Ovary (tissue), 9 donors: ENCODE measurements around the gene MED8. TPM values are rescaled to one million over a fixed set of nuclear protein-coding genes. Genes with fewer than 3 reads are reported as not detected.
"Not testable (repeated sequence)": the region's sequence is repeated elsewhere in the genome, so short reads cannot be mapped to it uniquely, and the experiment has no call there.

Experiments
- DNase-seq, 5 donors: peaks; one replicate each; pipeline ENCODE4 v3.0.0-alpha.2; 2019 to 2020
- H3K27ac ChIP-seq, 2 donors: fragments of 200-600 bp; one replicate each; pipeline versions ENCODE4 v1.5.1 to v1.8.0; 2019 to 2022
- H3K27me3 ChIP-seq: fragments of 200-600 bp; one replicate; pipeline ENCODE4 v1.8.0; 2022
- H3K36me3 ChIP-seq: fragments of 200-600 bp; sonication (generic); one replicate; pipeline ENCODE4 v1.5.1; 2019
- H3K4me1 ChIP-seq: one replicate; pipeline ENCODE4 v1.8.1; 2013; ENCODE audit warnings: mild to moderate bottlenecking, moderate library complexity; ENCODE audit not compliant: insufficient read depth
- H3K4me3 ChIP-seq: fragments of 200-600 bp; sonication (generic); one replicate; pipeline ENCODE4 v1.5.1; 2017
- H3K9me3 ChIP-seq, 2 donors: fragments of 200-600 bp in 1 of 2; sonication (generic) in 1 of 2; one replicate each; pipeline versions ENCODE4 v1.5.1 to v1.8.1; 2013 to 2019; ENCODE audit warnings: mild to moderate bottlenecking in 1 of 2, moderate library complexity in 1 of 2
- EP300 ChIP-seq: sonication (generic); formaldehyde crosslinking; IDR thresholded peaks from one replicate; pipeline ENCODE4 v1.6.1; 2017; ENCODE audit warnings: antibody characterized with exemption
- POLR2A ChIP-seq: fragments of 450-650 bp; IDR thresholded peaks from one replicate; pipeline ENCODE4 v1.6.1; 2017; ENCODE audit warnings: antibody characterized with exemption, mild to moderate bottlenecking, moderate library complexity
- whole genome bisulfite sequencing, 3 donors: extraction: QIAGEN DNeasy Blood & Tissue Kit in 1 of 3; methylation state at CpG; one replicate each; pipeline versions ENCODE4 v1.1.5 to v1.1.7; 2013 to 2017; 5-methylcytosine and 5-hydroxymethylcytosine counted together
- intact Hi-C, 4 donors: fragments of 100-400 bp; cut with DNase I; formaldehyde crosslinking; loops; one replicate each; pipeline versions ENCODE4 v1.11.0 to v1.15.1; 2022 to 2023
- polyA plus RNA-seq, 2 donors: library from polyadenylated mRNA; stranded (reverse); fragments of 200-250 nt in 1 of 2; fragments of 350-450 nt in 1 of 2; fragmentation: Illumina TruSeq in 1 of 2; extraction: RNeasy Lipid Tissue Mini Kit (QIAGEN cat#74804) in 1 of 2; gene quantifications; one replicate each; pipeline ENCODE4 v1.2.3, GENCODE V29; 2013 to 2014
- total RNA-seq, 7 donors: library from RNA; depleted of rRNA in 2 of 7; stranded (reverse); fragments of >200 nt in 2 of 7; fragmentation: NEBNext Ultra II Directional in 3 of 7; extraction: Animal tissue kit (Norgen Biotek cat#: 25700) in 3 of 7; gene quantifications; one replicate each; pipeline versions ENCODE4 v1.1.0 to v1.2.4, GENCODE V29; 2016 to 2023
- TF ChIP-seq, protein P1 (sequence below), 3 donors: fragments of 450-650 bp in 2 of 3; fragments of 200-600 bp in 1 of 3; IDR thresholded peaks; one replicate each; pipeline versions ENCODE4 v1.5.1 to v1.8.0; 2016 to 2022; ENCODE audit warnings: antibody characterized with exemption in 3 of 3, mild to moderate bottlenecking in 1 of 3
- donor health status: DM: no; HTN: no; CAD: no; lungs with moderate emphysema.
- donor health status: DM: no; HTN: no; CAD: no.
- donor health status: Bipolar disorder and iron deficiency.
- donor health status: DM: yes; HTN: yes; CAD: no.
- donor health status: DM: no; HTN: no; CAD: no.
- donor health status: DM: yes; HTN: yes; CAD: no.

The MED8 gene
- total and polyA plus RNA-seq, 9 donors: 13.7 to 40.0 (median 26.0) TPM

DNA sequence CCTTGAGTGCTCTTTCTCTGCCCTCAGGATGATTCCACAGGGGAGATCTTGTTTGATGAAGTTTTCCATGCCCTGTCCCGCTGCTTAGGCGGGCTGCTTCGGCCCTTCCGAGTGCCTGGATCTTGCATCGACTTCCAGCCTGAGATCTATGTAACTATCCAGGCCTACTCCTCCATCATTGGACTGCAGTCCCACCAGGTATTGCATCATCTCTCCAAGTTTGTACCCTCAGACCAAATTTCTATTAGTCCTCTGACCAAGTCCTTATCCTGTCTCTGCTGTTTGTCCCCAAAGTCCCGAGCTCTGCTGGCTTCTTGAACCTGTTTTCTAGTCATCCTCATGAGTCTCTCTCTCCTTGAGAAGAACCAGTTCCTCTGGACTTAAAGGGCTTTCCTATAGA, 14.8 kb upstream of the MED8 start:
- H3K9me3 ChIP-seq: no peaks in the 10 kb centered on the region
- no peak overlapping the region for H3K4me3 ChIP-seq
- 93 to 96% (median 96%) methylated on average over 6 of the region's 6 CpGs for WGBS, 3 donors
- H3K27me3 ChIP-seq: no peaks in the 10 kb centered on the region
- H3K4me1 ChIP-seq: peaks cover 5% of the 10 kb centered on the region
- H3K36me3 ChIP-seq: no peaks in the 10 kb centered on the region
- no peak for TF ChIP-seq EP300
- TF ChIP-seq, protein P1, sequence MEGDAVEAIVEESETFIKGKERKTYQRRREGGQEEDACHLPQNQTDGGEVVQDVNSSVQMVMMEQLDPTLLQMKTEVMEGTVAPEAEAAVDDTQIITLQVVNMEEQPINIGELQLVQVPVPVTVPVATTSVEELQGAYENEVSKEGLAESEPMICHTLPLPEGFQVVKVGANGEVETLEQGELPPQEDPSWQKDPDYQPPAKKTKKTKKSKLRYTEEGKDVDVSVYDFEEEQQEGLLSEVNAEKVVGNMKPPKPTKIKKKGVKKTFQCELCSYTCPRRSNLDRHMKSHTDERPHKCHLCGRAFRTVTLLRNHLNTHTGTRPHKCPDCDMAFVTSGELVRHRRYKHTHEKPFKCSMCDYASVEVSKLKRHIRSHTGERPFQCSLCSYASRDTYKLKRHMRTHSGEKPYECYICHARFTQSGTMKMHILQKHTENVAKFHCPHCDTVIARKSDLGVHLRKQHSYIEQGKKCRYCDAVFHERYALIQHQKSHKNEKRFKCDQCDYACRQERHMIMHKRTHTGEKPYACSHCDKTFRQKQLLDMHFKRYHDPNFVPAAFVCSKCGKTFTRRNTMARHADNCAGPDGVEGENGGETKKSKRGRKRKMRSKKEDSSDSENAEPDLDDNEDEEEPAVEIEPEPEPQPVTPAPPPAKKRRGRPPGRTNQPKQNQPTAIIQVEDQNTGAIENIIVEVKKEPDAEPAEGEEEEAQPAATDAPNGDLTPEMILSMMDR (IDR thresholded peaks at IDR 0.05): no peak
- TF ChIP-seq POLR2A: no peak
- no peak for DNase-seq
- intact Hi-C loops: no loop called here
- no peak overlapping the region for H3K27ac ChIP-seq

DNA sequence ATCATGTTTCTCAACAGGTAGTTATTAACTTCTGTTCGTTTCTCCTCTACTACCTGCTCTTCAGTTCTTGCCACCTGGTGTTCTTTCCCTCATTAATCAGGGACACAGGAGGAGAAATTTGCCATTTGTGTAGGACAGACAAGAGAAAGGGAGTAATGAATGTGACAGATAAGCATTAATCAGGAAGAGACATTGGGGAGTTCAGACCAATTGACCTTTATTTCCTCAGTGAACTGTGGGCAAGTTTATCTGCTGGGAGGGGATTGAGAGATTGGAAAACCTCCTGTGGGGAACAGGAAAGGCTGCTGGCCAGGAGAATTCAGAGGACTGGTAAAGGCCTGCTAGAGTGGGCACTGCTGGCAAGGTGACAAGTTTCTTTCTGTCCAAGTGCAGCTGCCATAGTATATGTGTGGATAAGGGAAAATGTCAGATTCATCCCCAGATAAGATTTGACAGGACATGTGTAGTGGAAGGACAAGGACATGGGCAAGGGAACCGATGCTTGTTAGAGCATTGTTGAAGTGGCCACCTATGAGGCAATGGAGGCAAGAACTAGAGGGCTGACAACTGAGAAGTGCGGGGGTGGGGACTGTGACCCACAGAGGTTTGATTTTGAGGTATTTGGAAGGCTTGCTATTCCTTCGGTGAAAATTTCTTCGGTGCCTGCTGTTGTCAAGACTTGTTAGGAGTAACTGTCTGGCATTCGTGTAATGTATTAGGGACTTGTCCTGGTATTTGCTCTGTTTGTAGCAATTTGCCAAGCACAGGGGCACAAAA, 12.7 kb upstream of the MED8 start:
- Histone ChIP-seq H3K4me1 (peaks cover 5% of the 10 kb centered on the region), H3K9me3 (no peaks in the 10 kb centered on the region), H3K27ac (no peak overlapping the region), H3K27me3 (no peaks in the 10 kb centered on the region), H3K4me3 (no peak overlapping the region), H3K36me3 (no peaks in the 10 kb centered on the region)
- intact Hi-C loops: no loop called here
- 89 to 93% (median 91%) methylated on average over 6 of the region's 6 CpGs for WGBS, 3 donors
- no peak for DNase-seq
- TF ChIP-seq, protein P1 (IDR thresholded peaks at IDR 0.05): no peak
- TF ChIP-seq EP300: no peak
- TF ChIP-seq POLR2A: no peak

GRCh38 chr1:43400441-43400840, 10.8 kb upstream of the MED8 start:
- DNase-seq, H3K9me3 ChIP-seq, H3K36me3 ChIP-seq, H3K27me3 ChIP-seq, H3K27ac ChIP-seq, intact Hi-C loops, H3K4me3 ChIP-seq, H3K4me1 ChIP-seq: not testable (repeated sequence)
- WGBS, 3 donors: 96 to 97% (median 96%) methylated on average over 9 of the region's 9 CpGs

GRCh38 chr1:43398227-43398626, 8.6 kb upstream of the MED8 start:
- 95 to 97% (median 95%) methylated on average over 3 of the region's 3 CpGs for WGBS, 3 donors
- DNase-seq: no peak
- no peaks in the 10 kb centered on the region for H3K9me3 ChIP-seq
- no peaks in the 10 kb centered on the region for H3K4me1 ChIP-seq
- intact Hi-C loops: no loop called here
- H3K36me3 ChIP-seq: no peaks in the 10 kb centered on the region
- no peaks in the 10 kb centered on the region for H3K27me3 ChIP-seq
- TF ChIP-seq, protein P1 (IDR thresholded peaks at IDR 0.05): no peak
- TF ChIP-seq EP300 (no peak), POLR2A (no peak)
- no peak overlapping the region for H3K4me3 ChIP-seq
- no peak overlapping the region for H3K27ac ChIP-seq

GRCh38 chr1:43396059-43396458, 6.5 kb upstream of the MED8 start:
- H3K36me3 ChIP-seq: no peaks in the 10 kb centered on the region
- intact Hi-C loops: no loop called here
- DNase-seq: no peak
- H3K4me3 ChIP-seq: no peak overlapping the region
- 64 to 70% (median 68%) methylated on average over 1 of the region's 1 CpG for WGBS, 3 donors
- H3K27me3 ChIP-seq: no peaks in the 10 kb centered on the region
- no peaks in the 10 kb centered on the region for H3K4me1 ChIP-seq
- H3K9me3 ChIP-seq: no peaks in the 10 kb centered on the region
- TF ChIP-seq, protein P1 (IDR thresholded peaks at IDR 0.05): no peak
- TF ChIP-seq EP300 (no peak), POLR2A (no peak)
- no peak overlapping the region for H3K27ac ChIP-seq
